ENCODE measurements around the gene TMEM185A. TPM values are rescaled to one million over a fixed set of nuclear protein-coding genes. Genes with fewer than 3 reads are reported as not detected.

The TMEM185A gene
- total RNA-seq, 1 experiment from 2014 or later: 23.6 TPM

DNA sequence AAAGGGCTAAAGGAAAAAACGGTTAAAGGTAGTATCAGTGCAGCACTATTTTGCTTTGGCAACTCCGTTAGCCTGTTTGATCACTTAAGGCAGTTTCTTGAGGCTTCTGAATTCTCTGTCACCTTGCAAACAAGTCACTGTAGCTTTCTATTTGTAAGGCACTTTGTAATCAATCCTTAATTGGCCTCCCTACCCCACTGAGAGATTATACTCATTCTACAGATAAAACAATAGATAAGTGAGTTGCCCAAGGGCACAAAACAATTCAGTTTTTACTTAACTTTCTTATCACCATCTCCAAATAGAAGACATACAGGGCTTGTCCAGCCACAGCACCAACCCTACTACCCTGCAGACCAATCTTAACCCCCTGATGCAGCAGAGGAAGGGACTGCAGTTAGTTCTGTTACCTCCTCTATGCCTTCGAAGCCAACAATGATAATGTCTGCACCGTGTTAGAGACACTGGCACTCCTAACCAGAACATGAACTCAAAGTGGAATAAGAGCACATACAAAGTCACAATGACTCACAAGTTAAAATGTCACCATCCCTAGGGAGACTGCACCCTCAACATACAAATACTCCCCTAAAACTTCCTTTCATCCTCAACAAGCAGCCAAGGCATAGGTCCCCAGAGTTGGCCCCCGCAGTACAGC, 1.7 kb downstream of the TMEM185A start:
- Histone ChIP-seq H3K4me2 (ENCODE audit: insufficient read depth, insufficient read length, low read length) (peak overlapping the region; percentile 72), H3K27me3 (ENCODE audit: insufficient read depth, low read length) (no peaks in the 10 kb centered on the region; the same call in 1 of the 2 replicates), H3K4me1 (ENCODE audit: insufficient read depth, low read length) (no peaks in the 10 kb centered on the region), H3K79me1 (ENCODE audit: insufficient read depth, low read depth, low read length, poor library complexity, severe bottlenecking) (no peaks in the 10 kb centered on the region), H2BK5ac (ENCODE audit: insufficient read length, low read length) (no peak overlapping the region), H4K5ac (ENCODE audit: insufficient read length, low read depth, low read length) (no peak overlapping the region), H2BK15ac (ENCODE audit: low read depth, low read length) (no peak overlapping the region), H2BK12ac (ENCODE audit: insufficient read length, low read depth, low read length) (no peak overlapping the region), H3K79me2 (ENCODE audit: insufficient read depth, low read length) (peaks cover 4% of the 10 kb centered on the region; the same call in 1 of the 2 replicates), H3K56ac (ENCODE audit: insufficient read length, low read depth, low read length) (no peak overlapping the region), H2BK120ac (ENCODE audit: low read depth, low read length, poor library complexity, severe bottlenecking) (no peak overlapping the region), H4K91ac (ENCODE audit: insufficient read length, low read depth, low read length) (no peak overlapping the region), H4K20me1 (ENCODE audit: control insufficient read depth, insufficient read depth, insufficient read length) (no peaks in the 10 kb centered on the region), H3K23me2 (ENCODE audit: insufficient read length, low read depth, low read length, poor library complexity, severe bottlenecking) (peaks cover 8% of the 10 kb centered on the region), H4K8ac (replicated peaks; ENCODE audit: insufficient read length, low read depth, low read length) (no peak overlapping the region), H3T11ph (ENCODE audit: low read length) (no peak overlapping the region), H3K23ac (ENCODE audit: insufficient read length, low read depth, low read length) (no peak overlapping the region), H3K14ac (ENCODE audit: insufficient read depth, low read length) (no peak overlapping the region), H3K4ac (ENCODE audit: low read depth, low read length) (no peak overlapping the region), H3K27ac (ENCODE audit: insufficient read length, low read depth, low read length) (no peak overlapping the region), H3K9ac (ENCODE audit: extremely low read depth, insufficient read length, low read length) (no peak overlapping the region), H3K9me3 (ENCODE audit: control insufficient read depth, low read depth, low read length) (peaks cover 23% of the 10 kb centered on the region), H2BK20ac (ENCODE audit: low read depth, low read length, poor library complexity, severe bottlenecking) (no peak overlapping the region), H2AFZ (ENCODE audit: low read length) (no peak overlapping the region), H2AK5ac (ENCODE audit: insufficient read length, low read length) (no peak overlapping the region), H3K18ac (ENCODE audit: insufficient read length, low read depth, low read length) (no peak overlapping the region)
- peaks cover 21 to 31% of the 10 kb centered on the region in 2 experiments for H3K4me1 Mint-ChIP-seq
- TF ChIP-seq, protein P1, sequence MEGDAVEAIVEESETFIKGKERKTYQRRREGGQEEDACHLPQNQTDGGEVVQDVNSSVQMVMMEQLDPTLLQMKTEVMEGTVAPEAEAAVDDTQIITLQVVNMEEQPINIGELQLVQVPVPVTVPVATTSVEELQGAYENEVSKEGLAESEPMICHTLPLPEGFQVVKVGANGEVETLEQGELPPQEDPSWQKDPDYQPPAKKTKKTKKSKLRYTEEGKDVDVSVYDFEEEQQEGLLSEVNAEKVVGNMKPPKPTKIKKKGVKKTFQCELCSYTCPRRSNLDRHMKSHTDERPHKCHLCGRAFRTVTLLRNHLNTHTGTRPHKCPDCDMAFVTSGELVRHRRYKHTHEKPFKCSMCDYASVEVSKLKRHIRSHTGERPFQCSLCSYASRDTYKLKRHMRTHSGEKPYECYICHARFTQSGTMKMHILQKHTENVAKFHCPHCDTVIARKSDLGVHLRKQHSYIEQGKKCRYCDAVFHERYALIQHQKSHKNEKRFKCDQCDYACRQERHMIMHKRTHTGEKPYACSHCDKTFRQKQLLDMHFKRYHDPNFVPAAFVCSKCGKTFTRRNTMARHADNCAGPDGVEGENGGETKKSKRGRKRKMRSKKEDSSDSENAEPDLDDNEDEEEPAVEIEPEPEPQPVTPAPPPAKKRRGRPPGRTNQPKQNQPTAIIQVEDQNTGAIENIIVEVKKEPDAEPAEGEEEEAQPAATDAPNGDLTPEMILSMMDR (conservative IDR thresholded peaks at IDR 0.05): no peak
- peaks cover 29% of the 10 kb centered on the region for H3K27me3 Mint-ChIP-seq (ENCODE audit: low read depth)
- H3K9me3 Mint-ChIP-seq: peaks cover 67 to 75% of the 10 kb centered on the region in 2 experiments
- H3K36me3 Mint-ChIP-seq (ENCODE audit: insufficient read depth in 1 of 3, low read depth in 3 of 3): peaks cover 0 to 9% (median 5%) of the 10 kb centered on the region in 3 experiments; a peak in 3 of 7 replicates
- no peak overlapping the region for H3K27ac Mint-ChIP-seq
- WGBS (ENCODE audit: extremely low coverage, insufficient read length, low lambda C conversion rate): no CpG with 5 or more reads among the region's 5 CpGs
- no peak for DNase-seq
- peak overlapping the region; percentile 91 to 96 for H3K4me3 Mint-ChIP-seq
